Epithelial cell of proximal tubule (primary cell): ENCODE results near the gene JMJD1C. TPM values are rescaled to one million over a fixed set of nuclear protein-coding genes. Genes with fewer than 3 reads are reported as not detected.
"Not testable (repeated sequence)": the region's sequence is repeated elsewhere in the genome, so short reads cannot be mapped to it uniquely, and the experiment has no call there.

ENCODE experiments used
- DNase-seq: peaks from one replicate; pipeline ENCODE4 v3.0.0-alpha.2; 2011; ENCODE audit warnings: low read depth
- H3K4me3 ChIP-seq: 2 replicates; pipeline ENCODE4 v1.5.1; 2011; ENCODE audit warnings: low read depth, mild to moderate bottlenecking, low read length
- CTCF ChIP-seq: conservative IDR thresholded peaks from 2 replicates; pipeline ENCODE4 v1.5.1; 2012; ENCODE audit warnings: low read depth, mild to moderate bottlenecking, low read length
- total RNA-seq: library from RNA; depleted of rRNA; stranded (reverse); fragments of >200 nt; gene quantifications from 2 replicates; pipeline ENCODE4 v1.2.3, GENCODE V29; 2015

The JMJD1C gene
- total RNA-seq, 1 donor from 2014 or later, result 56.6 TPM

GRCh38 chr10:63236113-63236935 is 229.5 kb downstream of the JMJD1C start:
- H3K4me3 ChIP-seq, result no peak overlapping the region
- TF ChIP-seq CTCF, result no peak
- DNase-seq, result peak; percentile 91

- DNase-seq, result not testable (repeated sequence)
These were observed 230.6 kb downstream of the JMJD1C start for GRCh38 chr10:63235136-63235535.

GRCh38 chr10:63229161-63229560 is 236.6 kb downstream of the JMJD1C start:
- no peak for DNase-seq
- no peak for TF ChIP-seq CTCF
- H3K4me3 ChIP-seq, result no peak overlapping the region

More at GRCh38 chr10:63235136-63235535, 230.6 kb downstream of the JMJD1C start:
- not testable (repeated sequence) for H3K4me3 ChIP-seq

GRCh38 chr10:63228237-63228636 is 237.5 kb downstream of the JMJD1C start:
- TF ChIP-seq CTCF, result no peak
- no peak for DNase-seq
- no peak overlapping the region for H3K4me3 ChIP-seq

GRCh38 chr10:63227207-63227895 is 238.4 kb downstream of the JMJD1C start:
- H3K4me3 ChIP-seq, result no peak overlapping the region
- no peak for TF ChIP-seq CTCF
- no peak for DNase-seq

GRCh38 chr10:63224241-63224640 is 241.5 kb downstream of the JMJD1C start:
- no peak for DNase-seq
- H3K4me3 ChIP-seq, result no peak overlapping the region
- no peak for TF ChIP-seq CTCF

- TF ChIP-seq CTCF, result no peak
- no peak for DNase-seq
- H3K4me3 ChIP-seq, result no peak overlapping the region
These were observed 243.8 kb downstream of the JMJD1C start for GRCh38 chr10:63221950-63222349.
